Measurements from ENCODE around the gene ADAMTS6. TPM values are rescaled to one million over a fixed set of nuclear protein-coding genes. Genes with fewer than 3 reads are reported as not detected.

The ADAMTS6 gene
- total and polyA plus RNA-seq, 4 donors = 5.3 to 22.0 (median 13.6) TPM

GRCh38 chr5:65485405-65485804, 3.7 kb upstream of the ADAMTS6 start:
- H3K36me3 ChIP-seq (ENCODE audit: control insufficient read depth, insufficient read depth, low read length) = no peaks in the 10 kb centered on the region
- no peak for DNase-seq (ENCODE audit: low read depth in 4 of 6, low spot score in 6 of 6)
- peaks cover 6% of the 10 kb centered on the region for H3K4me1 ChIP-seq (ENCODE audit: control insufficient read depth, insufficient read depth, low read length)
- no peaks in the 10 kb centered on the region for H3K9me3 ChIP-seq (ENCODE audit: control insufficient read depth, insufficient read depth, low read length)
- no peaks in the 10 kb centered on the region for H3K27me3 ChIP-seq (ENCODE audit: control insufficient read depth, insufficient read depth, low read length)
- 95% methylated on average over 28 of the region's 28 CpGs for WGBS (ENCODE audit: insufficient coverage)
- no peak overlapping the region for H3K27ac ChIP-seq (ENCODE audit: low read depth, low read length)
- no peak overlapping the region for H3K4me3 ChIP-seq (ENCODE audit: low read depth, low read length)

GRCh38 chr5:65483546-65484346, 2.0 kb upstream of the ADAMTS6 start:
- Histone ChIP-seq H3K4me1 (ENCODE audit: control insufficient read depth, insufficient read depth, low read length) (peaks cover 6% of the 10 kb centered on the region), H3K36me3 (ENCODE audit: control insufficient read depth, insufficient read depth, low read length) (no peaks in the 10 kb centered on the region), H3K9me3 (ENCODE audit: control insufficient read depth, insufficient read depth, low read length) (no peaks in the 10 kb centered on the region), H3K4me3 (ENCODE audit: low read depth, low read length) (peak overlapping the region; percentile 64), H3K27ac (ENCODE audit: low read depth, low read length) (peak overlapping the region; percentile 96), H3K27me3 (ENCODE audit: control insufficient read depth, insufficient read depth, low read length) (no peaks in the 10 kb centered on the region)
- 60% methylated on average over 1 of the region's 3 CpGs for WGBS (ENCODE audit: insufficient coverage)
- DNase-seq (ENCODE audit: low read depth in 4 of 6, low spot score in 6 of 6) = peak in 5 of 6 donors; percentile 5 to 88 (median 46)

GRCh38 chr5:65482736-65483545, 1.2 kb upstream of the ADAMTS6 start:
- Histone ChIP-seq H3K36me3 (ENCODE audit: control insufficient read depth, insufficient read depth, low read length) (no peaks in the 10 kb centered on the region), H3K9me3 (ENCODE audit: control insufficient read depth, insufficient read depth, low read length) (no peaks in the 10 kb centered on the region), H3K4me3 (ENCODE audit: low read depth, low read length) (peak overlapping the region; percentile 64), H3K4me1 (ENCODE audit: control insufficient read depth, insufficient read depth, low read length) (peaks cover 6% of the 10 kb centered on the region), H3K27ac (ENCODE audit: low read depth, low read length) (peak overlapping the region; percentile 96), H3K27me3 (ENCODE audit: control insufficient read depth, insufficient read depth, low read length) (no peaks in the 10 kb centered on the region)
- 0% methylated on average over 3 of the region's 12 CpGs for WGBS (ENCODE audit: insufficient coverage)
- peak; percentile 24 to 74 (median 52) for DNase-seq (ENCODE audit: low read depth in 4 of 6, low spot score in 6 of 6)

GRCh38 chr5:65482296-65482735, 596 bp upstream of the ADAMTS6 start:
- Histone ChIP-seq H3K4me3 (ENCODE audit: low read depth, low read length) (peak overlapping the region; percentile 64), H3K36me3 (ENCODE audit: control insufficient read depth, insufficient read depth, low read length) (no peaks in the 10 kb centered on the region), H3K27me3 (ENCODE audit: control insufficient read depth, insufficient read depth, low read length) (no peaks in the 10 kb centered on the region), H3K27ac (ENCODE audit: low read depth, low read length) (peak overlapping the region; percentile 96), H3K4me1 (ENCODE audit: control insufficient read depth, insufficient read depth, low read length) (peaks cover 6% of the 10 kb centered on the region), H3K9me3 (ENCODE audit: control insufficient read depth, insufficient read depth, low read length) (no peaks in the 10 kb centered on the region)
- WGBS (ENCODE audit: insufficient coverage) = 0% methylated on average over 1 of the region's 6 CpGs
- DNase-seq (ENCODE audit: low read depth in 4 of 6, low spot score in 6 of 6) = peak in 5 of 6 donors; percentile 13 to 64 (median 46)

GRCh38 chr5:65481171-65481581, 544 bp downstream of the ADAMTS6 start:
- H3K9me3 ChIP-seq (ENCODE audit: control insufficient read depth, insufficient read depth, low read length) = no peaks in the 10 kb centered on the region
- no peaks in the 10 kb centered on the region for H3K36me3 ChIP-seq (ENCODE audit: control insufficient read depth, insufficient read depth, low read length)
- no peaks in the 10 kb centered on the region for H3K27me3 ChIP-seq (ENCODE audit: control insufficient read depth, insufficient read depth, low read length)
- peak overlapping the region; percentile 96 for H3K27ac ChIP-seq (ENCODE audit: low read depth, low read length)
- H3K4me3 ChIP-seq (ENCODE audit: low read depth, low read length) = peak overlapping the region; percentile 64
- WGBS (ENCODE audit: insufficient coverage) = 0% methylated on average over 4 of the region's 7 CpGs
- H3K4me1 ChIP-seq (ENCODE audit: control insufficient read depth, insufficient read depth, low read length) = peaks cover 6% of the 10 kb centered on the region
- DNase-seq (ENCODE audit: low read depth in 4 of 6, low spot score in 6 of 6) = peak in 1 of 6 donors; percentile 13

GRCh38 chr5:65480306-65480865, 1.3 kb downstream of the ADAMTS6 start:
- Histone ChIP-seq H3K27me3 (ENCODE audit: control insufficient read depth, insufficient read depth, low read length) (no peaks in the 10 kb centered on the region), H3K9me3 (ENCODE audit: control insufficient read depth, insufficient read depth, low read length) (no peaks in the 10 kb centered on the region), H3K4me1 (ENCODE audit: control insufficient read depth, insufficient read depth, low read length) (peaks cover 6% of the 10 kb centered on the region), H3K4me3 (ENCODE audit: low read depth, low read length) (peak overlapping the region; percentile 64), H3K27ac (ENCODE audit: low read depth, low read length) (peak overlapping the region; percentile 96), H3K36me3 (ENCODE audit: control insufficient read depth, insufficient read depth, low read length) (no peaks in the 10 kb centered on the region)
- DNase-seq (ENCODE audit: low read depth in 4 of 6, low spot score in 6 of 6) = peak; percentile 54 to 86 (median 66)
- WGBS (ENCODE audit: insufficient coverage) = 0% methylated on average over 15 of the region's 15 CpGs

GRCh38 chr5:65479527-65479926, 2.2 kb downstream of the ADAMTS6 start:
- no CpG with 5 or more reads among the region's 1 CpG for WGBS (ENCODE audit: insufficient coverage)
- peak in 1 of 6 donors; percentile 3 for DNase-seq (ENCODE audit: low read depth in 4 of 6, low spot score in 6 of 6)
- Histone ChIP-seq H3K4me1 (ENCODE audit: control insufficient read depth, insufficient read depth, low read length) (peaks cover 6% of the 10 kb centered on the region), H3K27me3 (ENCODE audit: control insufficient read depth, insufficient read depth, low read length) (no peaks in the 10 kb centered on the region), H3K9me3 (ENCODE audit: control insufficient read depth, insufficient read depth, low read length) (no peaks in the 10 kb centered on the region), H3K4me3 (ENCODE audit: low read depth, low read length) (peak overlapping the region; percentile 64), H3K27ac (ENCODE audit: low read depth, low read length) (peak overlapping the region; percentile 96), H3K36me3 (ENCODE audit: control insufficient read depth, insufficient read depth, low read length) (no peaks in the 10 kb centered on the region)

GRCh38 chr5:65478336-65478735, 3.4 kb downstream of the ADAMTS6 start:
- WGBS (ENCODE audit: insufficient coverage) = no CpG with 5 or more reads among the region's 1 CpG
- no peak for DNase-seq (ENCODE audit: low read depth in 4 of 6, low spot score in 6 of 6)
- Histone ChIP-seq H3K36me3 (ENCODE audit: control insufficient read depth, insufficient read depth, low read length) (no peaks in the 10 kb centered on the region), H3K9me3 (ENCODE audit: control insufficient read depth, insufficient read depth, low read length) (no peaks in the 10 kb centered on the region), H3K4me3 (ENCODE audit: low read depth, low read length) (no peak overlapping the region), H3K27ac (ENCODE audit: low read depth, low read length) (no peak overlapping the region), H3K27me3 (ENCODE audit: control insufficient read depth, insufficient read depth, low read length) (no peaks in the 10 kb centered on the region), H3K4me1 (ENCODE audit: control insufficient read depth, insufficient read depth, low read length) (peaks cover 6% of the 10 kb centered on the region)

- DNase-seq (ENCODE audit: low read depth in 4 of 6, low spot score in 6 of 6) = no peak
- H3K36me3 ChIP-seq (ENCODE audit: control insufficient read depth, insufficient read depth, low read length) = no peaks in the 10 kb centered on the region
- no peaks in the 10 kb centered on the region for H3K4me1 ChIP-seq (ENCODE audit: control insufficient read depth, insufficient read depth, low read length)
- no peak overlapping the region for H3K27ac ChIP-seq (ENCODE audit: low read depth, low read length)
- H3K27me3 ChIP-seq (ENCODE audit: control insufficient read depth, insufficient read depth, low read length) = no peaks in the 10 kb centered on the region
- no CpG with 5 or more reads among the region's 1 CpG for WGBS (ENCODE audit: insufficient coverage)
- no peaks in the 10 kb centered on the region for H3K9me3 ChIP-seq (ENCODE audit: control insufficient read depth, insufficient read depth, low read length)
- no peak overlapping the region for H3K4me3 ChIP-seq (ENCODE audit: low read depth, low read length)
These were observed 5.8 kb downstream of the ADAMTS6 start for GRCh38 chr5:65475895-65476294.
